ENCODE measurements around the gene PTPRG. TPM values are rescaled to one million over a fixed set of nuclear protein-coding genes. Genes with fewer than 3 reads are reported as not detected.
A peak's percentile ranks its signal among the peaks of the same experiment; 100 is the strongest.

Gene PTPRG
- total RNA-seq, 2 experiments from 2014 or later: 0.13 to 0.70 TPM

GRCh38 chr3:62128681-62129080, 567.3 kb downstream of the PTPRG start:
- no peaks in the 10 kb centered on the region for H3K9me3 ChIP-seq (ENCODE audit: low read length)
- H3K4me1 ChIP-seq (ENCODE audit: insufficient read depth, low read length, poor library complexity, severe bottlenecking): no peaks in the 10 kb centered on the region
- BruUV-seq (replicated peaks): no TSS peak
- DNase-seq (ENCODE audit: low spot score): no peak
- H3K27ac ChIP-seq (ENCODE audit: low read depth, low read length, poor library complexity, severe bottlenecking): no peak overlapping the region
- no peaks in the 10 kb centered on the region for H3K79me2 ChIP-seq (ENCODE audit: insufficient read depth, low read depth, low read length)
- no peak overlapping the region for H3K4me2 ChIP-seq (ENCODE audit: low read length)
- H3K9me2 ChIP-seq (ENCODE audit: insufficient read depth, low read length): no peaks in the 10 kb centered on the region
- H2AFZ ChIP-seq (ENCODE audit: low read length): no peak overlapping the region
- CTCF ChIA-PET (ENCODE audit: unreplicated experiment): no interaction called here
- no peaks in the 10 kb centered on the region for H4K20me1 ChIP-seq (ENCODE audit: insufficient read depth, low read length)
- TF ChIP-seq EZH2phosphoT487 (IDR thresholded peaks at IDR 0.05; ENCODE audit: borderline replicate concordance, low read depth, low read length) (no peak), CTCF (conservative IDR thresholded peaks at IDR 0.05; ENCODE audit: low read length) (no peak)
- POLR2A ChIA-PET: no interaction called here
- H3K36me3 ChIP-seq (ENCODE audit: insufficient read depth, low read length): no peaks in the 10 kb centered on the region
- no peak overlapping the region for H3K4me3 ChIP-seq (ENCODE audit: low read depth, low read length, poor library complexity, severe bottlenecking)
- intact Hi-C loops (cut with micrococcal nuclease; ENCODE audit: unreplicated experiment): no loop called here

GRCh38 chr3:62131050-62131449, 569.7 kb downstream of the PTPRG start:
- ChIA-PET POLR2A (interaction anchor here (0.5 kb wide), 1 partner anchor 23 kb away, joined by 4 read pairs; no protein-coding TSS in a partner anchor), CTCF (ENCODE audit: unreplicated experiment) (no interaction called here)
- no peak for DNase-seq (ENCODE audit: low spot score)
- H3K9me2 ChIP-seq (ENCODE audit: insufficient read depth, low read length): no peaks in the 10 kb centered on the region
- no peaks in the 10 kb centered on the region for H3K9me3 ChIP-seq (ENCODE audit: low read length)
- intact Hi-C loops (cut with micrococcal nuclease; ENCODE audit: unreplicated experiment): no loop called here
- TF ChIP-seq EZH2phosphoT487 (IDR thresholded peaks at IDR 0.05; ENCODE audit: borderline replicate concordance, low read depth, low read length): no peak
- TF ChIP-seq CTCF (conservative IDR thresholded peaks at IDR 0.05; ENCODE audit: low read length): no peak
- no peaks in the 10 kb centered on the region for H3K79me2 ChIP-seq (ENCODE audit: insufficient read depth, low read depth, low read length)
- H3K4me3 ChIP-seq (ENCODE audit: low read depth, low read length, poor library complexity, severe bottlenecking): no peak overlapping the region
- H3K27ac ChIP-seq (ENCODE audit: low read depth, low read length, poor library complexity, severe bottlenecking): no peak overlapping the region
- no peak overlapping the region for H2AFZ ChIP-seq (ENCODE audit: low read length)
- H3K4me1 ChIP-seq (ENCODE audit: insufficient read depth, low read length, poor library complexity, severe bottlenecking): no peaks in the 10 kb centered on the region
- BruUV-seq (replicated peaks): no TSS peak
- H4K20me1 ChIP-seq (ENCODE audit: insufficient read depth, low read length): no peaks in the 10 kb centered on the region
- H3K4me2 ChIP-seq (ENCODE audit: low read length): no peak overlapping the region
- no peaks in the 10 kb centered on the region for H3K36me3 ChIP-seq (ENCODE audit: insufficient read depth, low read length)

GRCh38 chr3:62131620-62132019, 570.2 kb downstream of the PTPRG start:
- Histone ChIP-seq H3K4me3 (ENCODE audit: low read depth, low read length, poor library complexity, severe bottlenecking) (no peak overlapping the region), H3K9me3 (ENCODE audit: low read length) (no peaks in the 10 kb centered on the region), H3K79me2 (ENCODE audit: insufficient read depth, low read depth, low read length) (no peaks in the 10 kb centered on the region), H3K9me2 (ENCODE audit: insufficient read depth, low read length) (no peaks in the 10 kb centered on the region), H3K4me2 (ENCODE audit: low read length) (no peak overlapping the region), H2AFZ (ENCODE audit: low read length) (no peak overlapping the region), H3K36me3 (ENCODE audit: insufficient read depth, low read length) (no peaks in the 10 kb centered on the region), H4K20me1 (ENCODE audit: insufficient read depth, low read length) (no peaks in the 10 kb centered on the region), H3K4me1 (ENCODE audit: insufficient read depth, low read length, poor library complexity, severe bottlenecking) (no peaks in the 10 kb centered on the region), H3K27ac (ENCODE audit: low read depth, low read length, poor library complexity, severe bottlenecking) (no peak overlapping the region)
- intact Hi-C loops (cut with micrococcal nuclease; ENCODE audit: unreplicated experiment): no loop called here
- POLR2A ChIA-PET: no interaction called here
- BruUV-seq (replicated peaks): no TSS peak
- CTCF ChIA-PET (ENCODE audit: unreplicated experiment): no interaction called here
- peak; percentile 67 for TF ChIP-seq CTCF (conservative IDR thresholded peaks at IDR 0.05; ENCODE audit: low read length)
- no peak for TF ChIP-seq EZH2phosphoT487 (IDR thresholded peaks at IDR 0.05; ENCODE audit: borderline replicate concordance, low read depth, low read length)
- no peak for DNase-seq (ENCODE audit: low spot score)
